GM04503 (cell line): ENCODE measurements around the gene THSD8.

Experiments
- DNase-seq: peaks from one replicate; pipeline ENCODE4 v3.0.0-alpha.2; 2012; ENCODE audit warnings: low read depth

Gene THSD8

GRCh38 chr19:12801466-12802266, at the start of gene THSD8, which contains the start of gene PRDX2:
TSS of gene THSD8 (plus strand) at chr19:12802069. CDS start at chr19:12802072, 3 bp downstream.
TSS of gene PRDX2 (minus strand) at chr19:12801800. CDS start at chr19:12801261, 539 bp downstream.
- no peak for DNase-seq

- no peak for DNase-seq
Observed at GRCh38 chr19:12754465-12755196, 47.2 kb upstream of the THSD8 start.

- DNase-seq, result no peak
Observed at GRCh38 chr19:12756150-12756883, 45.6 kb upstream of the THSD8 start.

- DNase-seq, result no peak
Observed at GRCh38 chr19:12757544-12758274, 44.2 kb upstream of the THSD8 start.

- no peak for DNase-seq
Observed at GRCh38 chr19:12759686-12760085, 42.2 kb upstream of the THSD8 start.

GRCh38 chr19:12763100-12763499, 38.8 kb upstream of the THSD8 start:
- DNase-seq, result no peak

GRCh38 chr19:12764698-12765097, 37.2 kb upstream of the THSD8 start:
- DNase-seq, result no peak

- DNase-seq, result no peak
Observed at GRCh38 chr19:12766051-12766521, 35.8 kb upstream of the THSD8 start.

GRCh38 chr19:12767150-12767549, 34.7 kb upstream of the THSD8 start:
- no peak for DNase-seq

- no peak for DNase-seq
Observed at GRCh38 chr19:12767666-12768065, 34.2 kb upstream of the THSD8 start.

- DNase-seq, result no peak
Observed at GRCh38 chr19:12769689-12770088, 32.2 kb upstream of the THSD8 start.

- no peak for DNase-seq
Observed at GRCh38 chr19:12770922-12771321, 30.9 kb upstream of the THSD8 start.

- DNase-seq, result no peak
Observed at GRCh38 chr19:12772323-12772722, 29.5 kb upstream of the THSD8 start.

- DNase-seq, result no peak
Observed at GRCh38 chr19:12773571-12773970, 28.3 kb upstream of the THSD8 start.

- no peak for DNase-seq
Observed at GRCh38 chr19:12774588-12775555, 27.0 kb upstream of the THSD8 start, which contains the start of gene HOOK2. TSS of gene HOOK2 (minus strand) at chr19:12775552. CDS start at chr19:12775449, 103 bp downstream.

- no peak for DNase-seq
Observed at GRCh38 chr19:12777217-12778016, 24.5 kb upstream of the THSD8 start.

GRCh38 chr19:12778017-12778904, 23.6 kb upstream of the THSD8 start:
- no peak for DNase-seq

GRCh38 chr19:12778905-12779161, 23.0 kb upstream of the THSD8 start:
- DNase-seq, result no peak
